ENCODE results near the gene PSMD10. TPM values are rescaled to one million over a fixed set of nuclear protein-coding genes. Genes with fewer than 3 reads are reported as not detected.

PSMD10 gene
- 68.7 TPM for polyA plus RNA-seq (2013, experiment 1 of 4)
- polyA plus RNA-seq (2013, experiment 2 of 4): 68.4 TPM
- polyA plus RNA-seq (2013, experiment 3 of 4): 53.4 TPM
- 63.6 TPM for polyA plus RNA-seq (2013, experiment 4 of 4)

GRCh38 chrX:108091264-108091877, at the start of gene PSMD10, which contains the start of gene ATG4A:
TSS of gene PSMD10 (minus strand) at chrX:108091542. CDS start at chrX:108091520, 22 bp downstream.
TSS of gene ATG4A (plus strand) at chrX:108091778. CDS start at chrX:108091827, 49 bp downstream.
- peak within 1 kb of the TSS; percentile 59 for H3K4me3 ChIP-seq (ENCODE audit: insufficient read depth, low read depth, low read length)
- peaks cover 9% of the 10 kb centered on the region for H3K36me3 ChIP-seq (ENCODE audit: control insufficient read depth, insufficient read depth, low read length)
- WGBS, 2 experiments: 0% methylated on average over 46 to 47 of the region's 47 CpGs
- H3K4me1 ChIP-seq (ENCODE audit: control insufficient read depth, insufficient read depth, low read length): no peaks in the 10 kb centered on the region
- no peaks in the 10 kb centered on the region for H3K27me3 ChIP-seq (ENCODE audit: control insufficient read depth, insufficient read depth, low read length, poor library complexity, severe bottlenecking)
- peak within 1 kb of the TSS; percentile 72 for H3K27ac ChIP-seq (ENCODE audit: insufficient read depth, low read depth, low read length, poor library complexity, severe bottlenecking)
- H3K9me3 ChIP-seq (ENCODE audit: control insufficient read depth, low read length): no peaks in the 10 kb centered on the region

GRCh38 chrX:108138814-108139702, 47.7 kb upstream of the PSMD10 start:
- 76 to 84% methylated on average over 5 to 7 of the region's 7 CpGs for WGBS, 2 experiments
- Histone ChIP-seq H3K4me1 (ENCODE audit: control insufficient read depth, insufficient read depth, low read length) (no peaks in the 10 kb centered on the region), H3K4me3 (ENCODE audit: insufficient read depth, low read depth, low read length) (no peak overlapping the region), H3K27me3 (ENCODE audit: control insufficient read depth, insufficient read depth, low read length, poor library complexity, severe bottlenecking) (no peaks in the 10 kb centered on the region), H3K36me3 (ENCODE audit: control insufficient read depth, insufficient read depth, low read length) (no peaks in the 10 kb centered on the region), H3K9me3 (ENCODE audit: control insufficient read depth, low read length) (no peaks in the 10 kb centered on the region), H3K27ac (ENCODE audit: insufficient read depth, low read depth, low read length, poor library complexity, severe bottlenecking) (no peak overlapping the region)

GRCh38 chrX:108134724-108135123, 43.4 kb upstream of the PSMD10 start:
- no peaks in the 10 kb centered on the region for H3K27me3 ChIP-seq (ENCODE audit: control insufficient read depth, insufficient read depth, low read length, poor library complexity, severe bottlenecking)
- H3K36me3 ChIP-seq (ENCODE audit: control insufficient read depth, insufficient read depth, low read length): no peaks in the 10 kb centered on the region
- H3K9me3 ChIP-seq (ENCODE audit: control insufficient read depth, low read length): no peaks in the 10 kb centered on the region
- 94 to 100% methylated on average over 1 of the region's 1 CpG for WGBS, 2 experiments
- no peaks in the 10 kb centered on the region for H3K4me1 ChIP-seq (ENCODE audit: control insufficient read depth, insufficient read depth, low read length)
- H3K27ac ChIP-seq (ENCODE audit: insufficient read depth, low read depth, low read length, poor library complexity, severe bottlenecking): no peak overlapping the region
- no peak overlapping the region for H3K4me3 ChIP-seq (ENCODE audit: insufficient read depth, low read depth, low read length)

- H3K27me3 ChIP-seq (ENCODE audit: control insufficient read depth, insufficient read depth, low read length, poor library complexity, severe bottlenecking): no peaks in the 10 kb centered on the region
- H3K27ac ChIP-seq (ENCODE audit: insufficient read depth, low read depth, low read length, poor library complexity, severe bottlenecking): no peak overlapping the region
- H3K36me3 ChIP-seq (ENCODE audit: control insufficient read depth, insufficient read depth, low read length): no peaks in the 10 kb centered on the region
- H3K4me1 ChIP-seq (ENCODE audit: control insufficient read depth, insufficient read depth, low read length): no peaks in the 10 kb centered on the region
- H3K4me3 ChIP-seq (ENCODE audit: insufficient read depth, low read depth, low read length): no peak overlapping the region
- WGBS, 2 experiments: 91 to 95% methylated on average over 2 of the region's 2 CpGs
- no peaks in the 10 kb centered on the region for H3K9me3 ChIP-seq (ENCODE audit: control insufficient read depth, low read length)
These were observed 41.5 kb upstream of the PSMD10 start for GRCh38 chrX:108132876-108133275.

- Histone ChIP-seq H3K4me3 (ENCODE audit: insufficient read depth, low read depth, low read length) (no peak overlapping the region), H3K27me3 (ENCODE audit: control insufficient read depth, insufficient read depth, low read length, poor library complexity, severe bottlenecking) (no peaks in the 10 kb centered on the region), H3K4me1 (ENCODE audit: control insufficient read depth, insufficient read depth, low read length) (no peaks in the 10 kb centered on the region), H3K36me3 (ENCODE audit: control insufficient read depth, insufficient read depth, low read length) (no peaks in the 10 kb centered on the region), H3K27ac (ENCODE audit: insufficient read depth, low read depth, low read length, poor library complexity, severe bottlenecking) (no peak overlapping the region), H3K9me3 (ENCODE audit: control insufficient read depth, low read length) (no peaks in the 10 kb centered on the region)
- 92 to 96% methylated on average over 8 of the region's 8 CpGs for WGBS, 2 experiments
These were observed 40.7 kb upstream of the PSMD10 start for GRCh38 chrX:108132034-108132433.

- Histone ChIP-seq H3K27ac (ENCODE audit: insufficient read depth, low read depth, low read length, poor library complexity, severe bottlenecking) (no peak overlapping the region), H3K4me3 (ENCODE audit: insufficient read depth, low read depth, low read length) (no peak overlapping the region), H3K9me3 (ENCODE audit: control insufficient read depth, low read length) (no peaks in the 10 kb centered on the region), H3K36me3 (ENCODE audit: control insufficient read depth, insufficient read depth, low read length) (no peaks in the 10 kb centered on the region), H3K27me3 (ENCODE audit: control insufficient read depth, insufficient read depth, low read length, poor library complexity, severe bottlenecking) (no peaks in the 10 kb centered on the region), H3K4me1 (ENCODE audit: control insufficient read depth, insufficient read depth, low read length) (no peaks in the 10 kb centered on the region)
- 92 to 94% methylated on average over 2 of the region's 2 CpGs for WGBS, 2 experiments
These were observed 40.1 kb upstream of the PSMD10 start for GRCh38 chrX:108131471-108131870.

- no peak overlapping the region for H3K4me3 ChIP-seq (ENCODE audit: insufficient read depth, low read depth, low read length)
- H3K27me3 ChIP-seq (ENCODE audit: control insufficient read depth, insufficient read depth, low read length, poor library complexity, severe bottlenecking): no peaks in the 10 kb centered on the region
- no peak overlapping the region for H3K27ac ChIP-seq (ENCODE audit: insufficient read depth, low read depth, low read length, poor library complexity, severe bottlenecking)
- 100% methylated on average over 1 of the region's 1 CpG for WGBS, 2 experiments
- H3K9me3 ChIP-seq (ENCODE audit: control insufficient read depth, low read length): no peaks in the 10 kb centered on the region
- no peaks in the 10 kb centered on the region for H3K4me1 ChIP-seq (ENCODE audit: control insufficient read depth, insufficient read depth, low read length)
- no peaks in the 10 kb centered on the region for H3K36me3 ChIP-seq (ENCODE audit: control insufficient read depth, insufficient read depth, low read length)
These were observed 39.5 kb upstream of the PSMD10 start for GRCh38 chrX:108130889-108131288.

- no peak overlapping the region for H3K4me3 ChIP-seq (ENCODE audit: insufficient read depth, low read depth, low read length)
- no peak overlapping the region for H3K27ac ChIP-seq (ENCODE audit: insufficient read depth, low read depth, low read length, poor library complexity, severe bottlenecking)
- 75 to 90% methylated on average over 3 to 4 of the region's 4 CpGs for WGBS, 2 experiments
- H3K4me1 ChIP-seq (ENCODE audit: control insufficient read depth, insufficient read depth, low read length): no peaks in the 10 kb centered on the region
- no peaks in the 10 kb centered on the region for H3K36me3 ChIP-seq (ENCODE audit: control insufficient read depth, insufficient read depth, low read length)
- H3K27me3 ChIP-seq (ENCODE audit: control insufficient read depth, insufficient read depth, low read length, poor library complexity, severe bottlenecking): no peaks in the 10 kb centered on the region
- H3K9me3 ChIP-seq (ENCODE audit: control insufficient read depth, low read length): no peaks in the 10 kb centered on the region
These were observed 35.8 kb upstream of the PSMD10 start for GRCh38 chrX:108127152-108127551.

GRCh38 chrX:108126661-108127060, 35.3 kb upstream of the PSMD10 start:
- no peaks in the 10 kb centered on the region for H3K9me3 ChIP-seq (ENCODE audit: control insufficient read depth, low read length)
- H3K27me3 ChIP-seq (ENCODE audit: control insufficient read depth, insufficient read depth, low read length, poor library complexity, severe bottlenecking): no peaks in the 10 kb centered on the region
- no peaks in the 10 kb centered on the region for H3K36me3 ChIP-seq (ENCODE audit: control insufficient read depth, insufficient read depth, low read length)
- H3K27ac ChIP-seq (ENCODE audit: insufficient read depth, low read depth, low read length, poor library complexity, severe bottlenecking): no peak overlapping the region
- 43 to 50% methylated on average over 1 of the region's 2 CpGs for WGBS, 2 experiments
- no peaks in the 10 kb centered on the region for H3K4me1 ChIP-seq (ENCODE audit: control insufficient read depth, insufficient read depth, low read length)
- H3K4me3 ChIP-seq (ENCODE audit: insufficient read depth, low read depth, low read length): no peak overlapping the region

Data from ectodermal cell (in vitro differentiated cells).